ENCODE data around the gene DNER.

DNA sequence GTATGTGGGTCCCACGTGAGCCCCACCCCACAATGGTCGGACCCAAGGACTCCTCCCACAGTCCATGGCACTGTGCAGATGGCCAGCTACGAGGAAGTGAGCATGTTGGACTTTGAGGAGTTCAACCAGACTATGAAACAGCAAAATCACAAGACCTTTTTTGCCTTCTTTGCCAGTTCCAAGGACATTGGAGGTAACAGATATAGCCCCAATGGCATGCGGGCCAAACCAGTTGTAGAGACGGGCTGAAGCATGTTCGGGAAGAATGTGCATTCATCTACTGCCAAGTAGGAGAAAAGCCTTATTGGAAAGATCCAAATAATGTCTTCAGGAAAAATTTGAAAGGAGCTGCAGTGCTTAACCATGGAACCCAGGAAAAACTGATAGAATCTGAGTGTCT is 12.6 kb downstream of the DNER start:
- TF ChIP-seq, protein P1, sequence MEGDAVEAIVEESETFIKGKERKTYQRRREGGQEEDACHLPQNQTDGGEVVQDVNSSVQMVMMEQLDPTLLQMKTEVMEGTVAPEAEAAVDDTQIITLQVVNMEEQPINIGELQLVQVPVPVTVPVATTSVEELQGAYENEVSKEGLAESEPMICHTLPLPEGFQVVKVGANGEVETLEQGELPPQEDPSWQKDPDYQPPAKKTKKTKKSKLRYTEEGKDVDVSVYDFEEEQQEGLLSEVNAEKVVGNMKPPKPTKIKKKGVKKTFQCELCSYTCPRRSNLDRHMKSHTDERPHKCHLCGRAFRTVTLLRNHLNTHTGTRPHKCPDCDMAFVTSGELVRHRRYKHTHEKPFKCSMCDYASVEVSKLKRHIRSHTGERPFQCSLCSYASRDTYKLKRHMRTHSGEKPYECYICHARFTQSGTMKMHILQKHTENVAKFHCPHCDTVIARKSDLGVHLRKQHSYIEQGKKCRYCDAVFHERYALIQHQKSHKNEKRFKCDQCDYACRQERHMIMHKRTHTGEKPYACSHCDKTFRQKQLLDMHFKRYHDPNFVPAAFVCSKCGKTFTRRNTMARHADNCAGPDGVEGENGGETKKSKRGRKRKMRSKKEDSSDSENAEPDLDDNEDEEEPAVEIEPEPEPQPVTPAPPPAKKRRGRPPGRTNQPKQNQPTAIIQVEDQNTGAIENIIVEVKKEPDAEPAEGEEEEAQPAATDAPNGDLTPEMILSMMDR (conservative IDR thresholded peaks at IDR 0.05) = no peak
- TF ChIP-seq EZH2 (IDR thresholded peaks at IDR 0.05; ENCODE audit: low read depth) = no peak
